Liver (tissue), 9 donors: ENCODE data around the gene EDEM1. TPM values are rescaled to one million over a fixed set of nuclear protein-coding genes. Genes with fewer than 3 reads are reported as not detected.

Experiments
- DNase-seq: peaks from one replicate; pipeline ENCODE4 v3.0.0-alpha.2; 2017; ENCODE audit warnings: low spot score
- H3K27ac ChIP-seq, 2 donors: one replicate each; pipeline ENCODE4 v1.7.0; 2013; ENCODE audit warnings: inconsistent platforms in 2 of 2, low read length in 2 of 2, control low read depth in 1 of 2, low read depth in 1 of 2, mild to moderate bottlenecking in 1 of 2
- H3K27me3 ChIP-seq, 4 donors: one replicate each; pipeline versions ENCODE4 v1.6.1 to v1.7.0; 2013; ENCODE audit warnings: low read length in 3 of 4, inconsistent platforms in 1 of 4, mild to moderate bottlenecking in 1 of 4, moderate library complexity in 1 of 4; ENCODE audit not compliant: control insufficient read depth in 4 of 4, insufficient read depth in 4 of 4
- H3K36me3 ChIP-seq, 4 donors: one replicate each; pipeline versions ENCODE4 v1.6.1 to v1.7.0; 2013; ENCODE audit warnings: low read length in 3 of 4, mild to moderate bottlenecking in 3 of 4, low read depth in 1 of 4, moderate library complexity in 1 of 4; ENCODE audit not compliant: control insufficient read depth in 4 of 4, insufficient read depth in 3 of 4
- H3K4me1 ChIP-seq, 4 donors: one replicate each; pipeline versions ENCODE4 v1.6.1 to v1.7.0; 2013; ENCODE audit warnings: low read length in 3 of 4, mild to moderate bottlenecking in 3 of 4, moderate library complexity in 1 of 4; ENCODE audit not compliant: control insufficient read depth in 4 of 4, insufficient read depth in 4 of 4
- H3K4me3 ChIP-seq, 3 donors: one replicate each; pipeline versions ENCODE4 v1.6.1 to v1.7.0; 2013; ENCODE audit warnings: low read length in 3 of 3, control low read depth in 1 of 3, low read depth in 1 of 3, mild to moderate bottlenecking in 1 of 3
- H3K9ac ChIP-seq, 2 donors: one replicate each; pipeline ENCODE4 v1.7.0; 2013; ENCODE audit warnings: low read length in 2 of 2, mild to moderate bottlenecking in 2 of 2, moderate library complexity in 2 of 2, control low read depth in 1 of 2, low read depth in 1 of 2
- H3K9me3 ChIP-seq, 4 donors: one replicate each; pipeline versions ENCODE4 v1.6.1 to v1.7.0; 2013; ENCODE audit warnings: low read length in 3 of 4; ENCODE audit not compliant: control insufficient read depth in 4 of 4
- FOXA1 ChIP-seq: IDR thresholded peaks from 2 replicates; pipeline ENCODE4 v1.6.1; 2016; ENCODE audit warnings: antibody characterized with exemption
- FOXA2 ChIP-seq: IDR thresholded peaks from 2 replicates; pipeline ENCODE4 v1.6.1; 2016; ENCODE audit warnings: antibody characterized with exemption
- HNF4A ChIP-seq, 2 donors: conservative IDR thresholded peaks; 2 replicates each; pipeline ENCODE4 v1.6.1; 2016; ENCODE audit warnings: antibody characterized with exemption in 2 of 2, mild to moderate bottlenecking in 2 of 2
- NR2F2 ChIP-seq: IDR thresholded peaks from 2 replicates; pipeline ENCODE4 v1.6.1; 2016; ENCODE audit warnings: antibody characterized with exemption
- RXRA ChIP-seq, 2 donors: IDR thresholded peaks; 2 replicates each; pipeline ENCODE4 v1.6.1; 2017 to 2018; ENCODE audit warnings: antibody characterized with exemption in 2 of 2, mild to moderate bottlenecking in 1 of 2
- YY1 ChIP-seq: IDR thresholded peaks from 2 replicates; pipeline ENCODE4 v1.6.1; 2016; ENCODE audit warnings: antibody characterized with exemption, mild to moderate bottlenecking
- WGBS: extraction: QIAGEN DNeasy Blood & Tissue Kit; methylation state at CpG from one replicate; pipeline ENCODE4 v1.1.7; 2013; 5-methylcytosine and 5-hydroxymethylcytosine counted together
- polyA plus RNA-seq, 2 donors: library from polyadenylated mRNA; stranded (reverse) in 1 of 2; unstranded in 1 of 2; fragments of 200-250 nt in 1 of 2; fragments of >200 nt in 1 of 2; fragmentation: Nextera tagmentation in 1 of 2; extraction: Ambion mirVana in 1 of 2; gene quantifications; one replicate each; pipeline versions ENCODE4 v1.2.1 to v1.2.3, GENCODE V29; 2013 to 2015
- total RNA-seq, 2 donors: library from RNA; depleted of rRNA; stranded (reverse); fragments of >200 nt; gene quantifications; one replicate each; pipeline ENCODE4 v1.2.3, GENCODE V29; 2014
- TF ChIP-seq, protein P1 (sequence below): IDR thresholded peaks from 2 replicates; pipeline ENCODE4 v1.6.1; 2016; ENCODE audit warnings: antibody characterized with exemption
- TF ChIP-seq, protein P2 (sequence below): IDR thresholded peaks from 2 replicates; pipeline ENCODE4 v1.6.1; 2016; ENCODE audit warnings: antibody characterized with exemption, mild to moderate bottlenecking
- TF ChIP-seq, protein P3 (sequence below): IDR thresholded peaks from 2 replicates; pipeline ENCODE4 v1.6.1; 2016; ENCODE audit warnings: antibody characterized with exemption
- TF ChIP-seq, protein P4 (sequence below): IDR thresholded peaks from 2 replicates; pipeline ENCODE4 v1.6.1; 2016; ENCODE audit warnings: antibody characterized with exemption
- donor health status: healthy.
- donor health status: healthy.
- donor health status: healthy.
- donor health status: healthy.
- donor health status: healthy.

The EDEM1 gene
- total and polyA plus RNA-seq, 4 donors: 20.4 to 97.5 (median 32.9) TPM

DNA sequence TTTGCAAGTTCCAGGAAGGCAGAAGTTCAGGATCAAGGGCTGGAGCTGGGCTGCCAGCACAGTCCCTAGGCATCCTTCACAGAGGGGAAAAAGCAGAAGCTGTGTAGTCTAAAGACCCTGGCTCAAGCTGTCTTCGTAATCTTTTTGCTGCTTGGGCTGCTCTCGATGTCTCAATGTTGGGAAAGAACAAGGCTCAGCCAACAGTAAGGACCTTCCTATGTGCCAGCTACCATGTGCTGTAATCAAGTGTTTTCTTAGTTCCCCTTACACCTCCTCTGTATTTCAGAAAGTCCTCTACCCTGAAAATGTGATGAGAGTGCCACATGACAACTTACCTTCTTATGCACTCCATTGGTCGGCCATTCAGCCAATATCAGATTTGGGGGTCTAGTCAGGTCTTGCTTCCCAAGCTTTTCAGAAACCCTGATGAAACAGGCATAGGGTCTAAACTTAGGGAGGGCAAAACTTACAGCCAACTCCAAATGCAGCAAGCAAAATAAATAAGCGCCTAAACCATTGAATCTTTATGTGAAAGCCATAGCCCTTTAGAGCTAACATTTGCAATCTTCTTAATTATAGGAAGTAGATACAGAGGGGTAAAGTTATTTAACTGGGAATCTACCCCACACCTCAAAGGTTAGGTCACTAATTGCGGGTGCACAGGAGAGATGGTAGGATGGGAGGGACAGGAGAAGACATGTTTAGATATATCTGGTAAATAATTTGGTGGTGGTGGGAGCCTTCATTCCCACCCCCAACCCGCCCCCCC lies 1.2 kb upstream of the EDEM1 start:
- no peaks in the 10 kb centered on the region for H3K27me3 ChIP-seq
- H3K36me3 ChIP-seq: peaks cover 0 to 6% (median 0%) of the 10 kb centered on the region in 4 donors
- H3K9me3 ChIP-seq: no peaks in the 10 kb centered on the region
- H3K27ac ChIP-seq: peak overlapping the region; percentile 92 to 94
- 46% methylated on average over 6 of the region's 6 CpGs for WGBS
- H3K9ac ChIP-seq: peak overlapping the region; percentile 98 to 99
- H3K4me1 ChIP-seq: peaks cover 6 to 20% (median 11%) of the 10 kb centered on the region in 4 donors
- peak overlapping the region; percentile 63 to 93 (median 77) for H3K4me3 ChIP-seq
- no peak for DNase-seq
- TF ChIP-seq, protein P1, sequence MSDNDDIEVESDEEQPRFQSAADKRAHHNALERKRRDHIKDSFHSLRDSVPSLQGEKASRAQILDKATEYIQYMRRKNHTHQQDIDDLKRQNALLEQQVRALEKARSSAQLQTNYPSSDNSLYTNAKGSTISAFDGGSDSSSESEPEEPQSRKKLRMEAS: peak; percentile 18
- TF ChIP-seq, protein P2, sequence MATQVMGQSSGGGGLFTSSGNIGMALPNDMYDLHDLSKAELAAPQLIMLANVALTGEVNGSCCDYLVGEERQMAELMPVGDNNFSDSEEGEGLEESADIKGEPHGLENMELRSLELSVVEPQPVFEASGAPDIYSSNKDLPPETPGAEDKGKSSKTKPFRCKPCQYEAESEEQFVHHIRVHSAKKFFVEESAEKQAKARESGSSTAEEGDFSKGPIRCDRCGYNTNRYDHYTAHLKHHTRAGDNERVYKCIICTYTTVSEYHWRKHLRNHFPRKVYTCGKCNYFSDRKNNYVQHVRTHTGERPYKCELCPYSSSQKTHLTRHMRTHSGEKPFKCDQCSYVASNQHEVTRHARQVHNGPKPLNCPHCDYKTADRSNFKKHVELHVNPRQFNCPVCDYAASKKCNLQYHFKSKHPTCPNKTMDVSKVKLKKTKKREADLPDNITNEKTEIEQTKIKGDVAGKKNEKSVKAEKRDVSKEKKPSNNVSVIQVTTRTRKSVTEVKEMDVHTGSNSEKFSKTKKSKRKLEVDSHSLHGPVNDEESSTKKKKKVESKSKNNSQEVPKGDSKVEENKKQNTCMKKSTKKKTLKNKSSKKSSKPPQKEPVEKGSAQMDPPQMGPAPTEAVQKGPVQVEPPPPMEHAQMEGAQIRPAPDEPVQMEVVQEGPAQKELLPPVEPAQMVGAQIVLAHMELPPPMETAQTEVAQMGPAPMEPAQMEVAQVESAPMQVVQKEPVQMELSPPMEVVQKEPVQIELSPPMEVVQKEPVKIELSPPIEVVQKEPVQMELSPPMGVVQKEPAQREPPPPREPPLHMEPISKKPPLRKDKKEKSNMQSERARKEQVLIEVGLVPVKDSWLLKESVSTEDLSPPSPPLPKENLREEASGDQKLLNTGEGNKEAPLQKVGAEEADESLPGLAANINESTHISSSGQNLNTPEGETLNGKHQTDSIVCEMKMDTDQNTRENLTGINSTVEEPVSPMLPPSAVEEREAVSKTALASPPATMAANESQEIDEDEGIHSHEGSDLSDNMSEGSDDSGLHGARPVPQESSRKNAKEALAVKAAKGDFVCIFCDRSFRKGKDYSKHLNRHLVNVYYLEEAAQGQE: no peak
- no peak for TF ChIP-seq HNF4A (conservative IDR thresholded peaks at IDR 0.05)
- TF ChIP-seq RXRA (IDR thresholded peaks at IDR 0.05): no peak
- TF ChIP-seq NR2F2: no peak
- TF ChIP-seq YY1: peak; percentile 30
- TF ChIP-seq, protein P3, sequence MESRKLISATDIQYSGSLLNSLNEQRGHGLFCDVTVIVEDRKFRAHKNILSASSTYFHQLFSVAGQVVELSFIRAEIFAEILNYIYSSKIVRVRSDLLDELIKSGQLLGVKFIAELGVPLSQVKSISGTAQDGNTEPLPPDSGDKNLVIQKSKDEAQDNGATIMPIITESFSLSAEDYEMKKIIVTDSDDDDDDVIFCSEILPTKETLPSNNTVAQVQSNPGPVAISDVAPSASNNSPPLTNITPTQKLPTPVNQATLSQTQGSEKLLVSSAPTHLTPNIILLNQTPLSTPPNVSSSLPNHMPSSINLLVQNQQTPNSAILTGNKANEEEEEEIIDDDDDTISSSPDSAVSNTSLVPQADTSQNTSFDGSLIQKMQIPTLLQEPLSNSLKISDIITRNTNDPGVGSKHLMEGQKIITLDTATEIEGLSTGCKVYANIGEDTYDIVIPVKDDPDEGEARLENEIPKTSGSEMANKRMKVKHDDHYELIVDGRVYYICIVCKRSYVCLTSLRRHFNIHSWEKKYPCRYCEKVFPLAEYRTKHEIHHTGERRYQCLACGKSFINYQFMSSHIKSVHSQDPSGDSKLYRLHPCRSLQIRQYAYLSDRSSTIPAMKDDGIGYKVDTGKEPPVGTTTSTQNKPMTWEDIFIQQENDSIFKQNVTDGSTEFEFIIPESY: no peak
- TF ChIP-seq FOXA1: no peak

DNA sequence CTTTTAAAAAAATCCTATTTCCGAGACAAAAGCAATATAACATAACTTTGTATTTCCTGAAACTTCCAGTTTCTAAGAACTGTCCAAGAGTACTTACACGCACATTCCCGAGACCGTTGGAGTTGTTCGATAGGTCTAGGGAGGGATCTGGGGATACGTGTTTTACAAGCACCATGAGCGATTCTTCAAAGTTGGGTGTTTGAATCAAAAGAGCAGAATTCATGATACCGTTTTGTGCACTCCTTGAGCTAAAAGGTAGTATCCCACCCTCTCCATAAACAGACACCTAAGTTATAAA lies 700 bp upstream of the EDEM1 start:
- DNase-seq: no peak
- Histone ChIP-seq H3K27ac (peak overlapping the region; percentile 92 to 94), H3K9me3 (no peaks in the 10 kb centered on the region), H3K4me1 (peaks cover 6 to 25% (median 14%) of the 10 kb centered on the region in 4 donors), H3K27me3 (no peaks in the 10 kb centered on the region), H3K4me3 (peak overlapping the region; percentile 63 to 93 (median 77)), H3K36me3 (peaks cover 0 to under 1% (median 0%) of the 10 kb centered on the region in 4 donors), H3K9ac (peak overlapping the region; percentile 98 to 99)
- 6% methylated on average over 8 of the region's 8 CpGs for WGBS
- no peak for TF ChIP-seq FOXA2
- TF ChIP-seq FOXA1: no peak
- TF ChIP-seq, protein P4, sequence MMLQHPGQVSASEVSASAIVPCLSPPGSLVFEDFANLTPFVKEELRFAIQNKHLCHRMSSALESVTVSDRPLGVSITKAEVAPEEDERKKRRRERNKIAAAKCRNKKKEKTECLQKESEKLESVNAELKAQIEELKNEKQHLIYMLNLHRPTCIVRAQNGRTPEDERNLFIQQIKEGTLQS: no peak
- TF ChIP-seq, protein P1: no peak
- TF ChIP-seq, protein P2: no peak
- TF ChIP-seq NR2F2: no peak
